ENCODE measurements around the gene SELENOK. TPM values are rescaled to one million over a fixed set of nuclear protein-coding genes. Genes with fewer than 3 reads are reported as not detected.

The SELENOK gene
- total RNA-seq, 1 experiment from 2014 or later, result 42.8 TPM

DNA sequence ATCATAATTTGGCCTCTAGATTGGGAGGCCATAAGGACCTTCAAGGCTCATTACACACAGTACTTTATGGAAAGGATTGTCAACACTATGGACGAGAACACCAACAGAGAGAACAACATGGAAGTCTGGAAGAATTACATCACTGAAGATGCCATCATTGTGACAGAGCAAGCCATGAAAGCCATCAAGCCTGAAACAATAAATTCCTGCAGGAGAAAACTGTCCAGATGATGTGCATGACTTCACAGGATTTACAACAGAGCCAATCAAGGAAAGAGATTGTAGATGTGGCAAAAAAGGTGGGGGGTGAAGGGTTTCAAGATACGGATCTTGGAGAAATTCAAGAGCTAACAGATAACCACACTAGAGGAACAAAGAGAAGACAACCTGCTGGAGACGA lies 29.4 kb downstream of the SELENOK start:
- Histone ChIP-seq H3K27me3 (no peaks in the 10 kb centered on the region), H3K4me3 (no peak overlapping the region), H3K27ac (no peak overlapping the region), H3K36me3 (peaks cover 11% of the 10 kb centered on the region), H3K9me3 (replicated peaks) (no peaks in the 10 kb centered on the region), H3K4me1 (no peaks in the 10 kb centered on the region)
- no peak for DNase-seq

GRCh38 chr3:53860196-53860595 lies 31.5 kb downstream of the SELENOK start:
- Histone ChIP-seq H3K4me3 (no peak overlapping the region), H3K9me3 (replicated peaks) (no peaks in the 10 kb centered on the region), H3K4me1 (no peaks in the 10 kb centered on the region), H3K36me3 (0 out of 2 replicates have a peak, but pooled peaks cover 1% of the 10 kb centered on the region), H3K27me3 (no peaks in the 10 kb centered on the region), H3K27ac (no peak overlapping the region)
- DNase-seq, result no peak

DNA sequence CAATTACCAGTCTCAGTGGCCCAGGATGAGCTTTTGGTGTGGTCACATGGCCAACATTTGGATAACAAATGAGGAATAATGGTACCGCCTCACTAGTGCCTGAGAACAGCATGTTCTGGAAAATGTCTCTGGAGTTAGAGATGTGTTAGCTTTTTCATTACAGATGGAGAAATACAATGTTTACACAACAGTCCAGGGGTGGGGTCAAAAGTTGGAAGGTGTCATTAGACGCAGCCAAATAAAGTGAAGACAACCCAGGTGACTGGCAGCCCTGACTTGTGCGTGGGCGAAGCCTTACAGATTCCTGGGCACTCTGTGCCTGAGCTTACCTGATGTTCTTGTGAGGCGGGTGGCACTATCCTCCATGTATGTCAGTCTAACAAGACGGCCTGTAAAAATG lies 32.5 kb downstream of the SELENOK start:
- no peaks in the 10 kb centered on the region for H3K36me3 ChIP-seq
- H3K27ac ChIP-seq, result no peak overlapping the region

DNA sequence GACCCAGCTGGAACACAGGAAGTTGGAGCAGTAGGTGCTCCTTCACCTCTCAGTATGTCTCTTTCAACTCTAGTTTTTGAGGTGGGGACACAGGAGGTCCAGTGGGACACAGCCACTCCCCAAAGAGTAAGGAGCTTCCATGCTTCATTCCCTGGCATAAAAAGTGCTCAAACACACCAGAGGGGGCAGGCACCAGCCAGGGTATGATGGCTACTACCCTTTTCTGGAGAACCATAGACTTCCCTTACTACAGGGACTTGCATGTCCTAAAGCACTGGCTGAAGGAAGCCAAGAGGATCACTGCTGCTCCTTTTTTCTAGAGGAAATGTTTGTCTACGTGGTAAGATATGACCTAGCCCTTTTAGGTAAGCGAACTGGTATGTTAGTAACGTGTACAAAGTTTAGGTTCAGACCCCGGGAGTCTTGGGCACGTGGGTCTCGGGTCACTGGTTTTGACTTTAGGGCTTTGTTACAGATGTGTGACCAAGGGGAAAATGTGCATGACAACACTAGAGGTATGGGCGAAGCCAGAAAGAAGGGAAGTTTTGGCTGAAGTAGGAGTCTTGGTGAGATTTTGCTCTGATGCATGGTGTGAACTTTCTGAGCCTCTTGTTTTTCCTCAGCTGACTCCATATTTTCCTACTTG lies 33.4 kb downstream of the SELENOK start:
- Histone ChIP-seq H3K27me3 (no peaks in the 10 kb centered on the region), H3K27ac (no peak overlapping the region), H3K9me3 (replicated peaks) (no peaks in the 10 kb centered on the region), H3K4me1 (no peaks in the 10 kb centered on the region), H3K4me3 (no peak overlapping the region), H3K36me3 (no peaks in the 10 kb centered on the region)
- DNase-seq, result no peak

More for the DNA sequence above, 32.5 kb downstream of the SELENOK start:
- DNase-seq, result no peak
- Histone ChIP-seq H3K4me3 (no peak overlapping the region), H3K27me3 (no peaks in the 10 kb centered on the region), H3K4me1 (no peaks in the 10 kb centered on the region), H3K9me3 (replicated peaks) (no peaks in the 10 kb centered on the region)

DNA sequence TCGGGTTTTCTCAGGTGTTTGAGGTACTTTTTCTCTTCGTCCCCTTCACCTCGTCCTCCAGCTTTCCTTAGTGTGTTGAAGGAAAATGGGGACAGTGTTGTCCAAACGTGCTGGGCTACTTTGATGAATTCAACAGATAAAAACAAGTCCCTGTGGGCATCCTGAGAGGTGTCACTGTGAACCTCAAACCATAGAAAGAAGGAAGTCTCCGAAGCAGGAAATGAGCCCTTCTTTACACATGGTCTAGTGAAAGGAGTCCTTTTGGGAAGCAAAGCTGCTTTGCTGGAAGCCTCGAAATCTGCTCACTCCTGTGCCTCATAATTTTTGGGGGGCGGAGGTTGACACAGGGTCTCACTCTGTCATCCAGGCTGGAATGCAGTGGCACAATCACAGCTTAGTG lies 34.7 kb downstream of the SELENOK start:
- DNase-seq, result no peak
- no peaks in the 10 kb centered on the region for H3K4me1 ChIP-seq
- no peaks in the 10 kb centered on the region for H3K27me3 ChIP-seq

GRCh38 chr3:53850895-53851294 lies 40.8 kb downstream of the SELENOK start:
- no peak overlapping the region for H3K27ac ChIP-seq
- H3K36me3 ChIP-seq, result no peaks in the 10 kb centered on the region
- no peaks in the 10 kb centered on the region for H3K27me3 ChIP-seq
- no peaks in the 10 kb centered on the region for H3K9me3 ChIP-seq (replicated peaks)
- no peaks in the 10 kb centered on the region for H3K4me1 ChIP-seq
- peak in 1 of 2 experiments; percentile 36 for DNase-seq
- no peak overlapping the region for H3K4me3 ChIP-seq

More for the DNA sequence above, 34.7 kb downstream of the SELENOK start:
- no peak overlapping the region for H3K27ac ChIP-seq
- H3K9me3 ChIP-seq (replicated peaks), result no peaks in the 10 kb centered on the region
- H3K36me3 ChIP-seq, result no peaks in the 10 kb centered on the region
- no peak overlapping the region for H3K4me3 ChIP-seq

DNA sequence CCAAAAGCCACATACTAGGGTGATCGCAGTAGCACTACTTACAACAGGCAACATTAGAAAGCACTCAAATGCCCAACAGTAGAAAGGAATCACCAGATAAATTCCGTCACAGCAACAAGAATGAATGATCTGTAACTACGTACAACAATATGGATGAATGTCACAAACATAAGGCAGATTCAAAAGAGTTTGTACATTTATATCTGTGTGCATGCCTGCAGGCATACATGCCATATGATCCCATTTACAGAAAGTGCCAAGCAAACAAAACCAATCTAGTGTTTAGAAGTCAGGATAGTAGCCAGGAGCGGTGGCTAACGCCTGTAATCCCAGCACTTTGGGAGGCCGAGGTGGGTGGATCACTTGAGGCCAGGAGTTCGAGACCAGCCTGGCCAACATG lies 41.7 kb downstream of the SELENOK start:
- H3K27me3 ChIP-seq, result no peaks in the 10 kb centered on the region
- no peaks in the 10 kb centered on the region for H3K4me1 ChIP-seq
- H3K9me3 ChIP-seq (replicated peaks), result no peaks in the 10 kb centered on the region
- H3K4me3 ChIP-seq, result no peak overlapping the region
- no peak overlapping the region for H3K27ac ChIP-seq
- no peak for DNase-seq
- H3K36me3 ChIP-seq, result no peaks in the 10 kb centered on the region

- no peak overlapping the region for H3K27ac ChIP-seq
- H3K9me3 ChIP-seq (replicated peaks), result no peaks in the 10 kb centered on the region
- H3K4me1 ChIP-seq, result no peaks in the 10 kb centered on the region
- H3K36me3 ChIP-seq, result no peaks in the 10 kb centered on the region
- no peak for DNase-seq
- no peaks in the 10 kb centered on the region for H3K27me3 ChIP-seq
- H3K4me3 ChIP-seq, result no peak overlapping the region
Observed at GRCh38 chr3:53846851-53847155, 44.9 kb downstream of the SELENOK start.

GRCh38 chr3:53846134-53846850 lies 45.4 kb downstream of the SELENOK start, which contains the start of the genes CHDH and IL17RB:
TSS of gene CHDH (minus strand) at chr3:53846419. CDS start at chr3:53824008, 22,411 bp downstream.
TSS of gene IL17RB (plus strand) at chr3:53846568. CDS start at chr3:53846589, 21 bp downstream.
- H3K4me3 ChIP-seq, result no peak within 1 kb of the TSS
- no peak for DNase-seq
- no peaks in the 10 kb centered on the region for H3K36me3 ChIP-seq
- H3K9me3 ChIP-seq (replicated peaks), result no peaks in the 10 kb centered on the region
- H3K27ac ChIP-seq, result no peak within 1 kb of the TSS
- no peaks in the 10 kb centered on the region for H3K27me3 ChIP-seq
- H3K4me1 ChIP-seq, result no peaks in the 10 kb centered on the region

GRCh38 chr3:53845881-53846133 lies 45.9 kb downstream of the SELENOK start:
- H3K9me3 ChIP-seq (replicated peaks), result no peaks in the 10 kb centered on the region
- H3K4me1 ChIP-seq, result no peaks in the 10 kb centered on the region
- H3K36me3 ChIP-seq, result no peaks in the 10 kb centered on the region
- no peak overlapping the region for H3K4me3 ChIP-seq
- DNase-seq, result no peak
- H3K27ac ChIP-seq, result no peak overlapping the region
- no peaks in the 10 kb centered on the region for H3K27me3 ChIP-seq

- Histone ChIP-seq H3K36me3 (no peaks in the 10 kb centered on the region), H3K4me1 (no peaks in the 10 kb centered on the region), H3K9me3 (replicated peaks) (no peaks in the 10 kb centered on the region), H3K27ac (no peak overlapping the region), H3K4me3 (no peak overlapping the region), H3K27me3 (no peaks in the 10 kb centered on the region)
- DNase-seq, result no peak
Observed at GRCh38 chr3:53845103-53845880, 46.4 kb downstream of the SELENOK start.

GRCh38 chr3:53844262-53845102 lies 47.2 kb downstream of the SELENOK start:
- DNase-seq, result no peak
- no peaks in the 10 kb centered on the region for H3K9me3 ChIP-seq (replicated peaks)
- no peak overlapping the region for H3K27ac ChIP-seq
- H3K36me3 ChIP-seq, result no peaks in the 10 kb centered on the region
- no peaks in the 10 kb centered on the region for H3K27me3 ChIP-seq
- no peaks in the 10 kb centered on the region for H3K4me1 ChIP-seq
- H3K4me3 ChIP-seq, result no peak overlapping the region

DNA sequence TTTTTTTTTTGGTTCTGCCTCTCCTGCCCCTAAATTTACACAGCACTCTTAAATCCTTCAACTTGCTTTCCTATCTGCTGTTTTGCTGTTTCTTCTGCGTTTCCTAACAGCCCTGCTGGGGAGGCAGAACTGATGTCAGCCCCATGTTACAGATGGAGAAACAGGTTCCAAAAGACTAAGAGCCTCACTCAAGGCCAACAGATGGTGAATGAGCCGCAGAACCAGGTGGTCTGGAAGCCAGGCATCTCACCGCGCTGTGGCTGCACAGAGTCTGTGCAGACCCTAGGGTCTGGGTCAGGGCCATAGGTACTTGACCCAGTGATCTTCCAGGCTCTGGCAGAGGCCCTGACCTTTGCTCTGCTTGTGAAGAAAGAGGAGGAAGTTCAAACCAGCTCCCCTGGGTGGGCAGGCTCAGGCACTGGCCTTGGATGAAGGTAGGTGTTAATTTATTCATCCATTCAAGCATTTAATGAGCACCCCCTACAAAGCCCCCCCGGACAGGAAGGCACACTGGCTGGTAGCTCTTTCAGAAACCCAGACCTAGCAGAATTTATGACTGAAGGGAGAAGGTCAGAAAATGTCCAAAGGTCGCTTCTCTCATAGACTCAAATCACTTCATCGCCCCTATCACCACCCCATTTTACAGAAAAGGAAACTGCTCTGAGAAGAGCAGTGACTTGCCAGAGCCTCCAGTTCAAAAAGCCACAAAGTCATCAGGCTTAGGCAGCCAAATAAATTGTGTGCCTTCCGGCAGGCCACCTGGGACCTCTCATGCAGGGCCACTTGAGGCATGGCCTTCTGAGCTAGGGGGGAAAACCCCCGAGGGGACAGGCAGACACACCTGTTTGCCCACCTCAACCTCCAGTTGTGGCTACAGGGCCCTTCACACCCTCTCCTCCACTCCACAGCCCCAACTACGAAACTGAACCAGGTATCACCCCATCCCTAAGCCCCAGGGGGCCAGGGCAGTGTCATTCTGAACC lies 48.2 kb downstream of the SELENOK start:
- Histone ChIP-seq H3K36me3 (no peaks in the 10 kb centered on the region), H3K9me3 (replicated peaks) (no peaks in the 10 kb centered on the region), H3K4me3 (no peak overlapping the region), H3K27ac (no peak overlapping the region), H3K4me1 (no peaks in the 10 kb centered on the region), H3K27me3 (no peaks in the 10 kb centered on the region)
- no peak for DNase-seq
